Amniotic epithelial cell (primary cell): Measurements from ENCODE around the gene LIPG.

Source experiments
- DNase-seq: peaks from one replicate; pipeline ENCODE4 v3.0.0-alpha.2; 2010; ENCODE audit warnings: low read depth

LIPG gene

DNA sequence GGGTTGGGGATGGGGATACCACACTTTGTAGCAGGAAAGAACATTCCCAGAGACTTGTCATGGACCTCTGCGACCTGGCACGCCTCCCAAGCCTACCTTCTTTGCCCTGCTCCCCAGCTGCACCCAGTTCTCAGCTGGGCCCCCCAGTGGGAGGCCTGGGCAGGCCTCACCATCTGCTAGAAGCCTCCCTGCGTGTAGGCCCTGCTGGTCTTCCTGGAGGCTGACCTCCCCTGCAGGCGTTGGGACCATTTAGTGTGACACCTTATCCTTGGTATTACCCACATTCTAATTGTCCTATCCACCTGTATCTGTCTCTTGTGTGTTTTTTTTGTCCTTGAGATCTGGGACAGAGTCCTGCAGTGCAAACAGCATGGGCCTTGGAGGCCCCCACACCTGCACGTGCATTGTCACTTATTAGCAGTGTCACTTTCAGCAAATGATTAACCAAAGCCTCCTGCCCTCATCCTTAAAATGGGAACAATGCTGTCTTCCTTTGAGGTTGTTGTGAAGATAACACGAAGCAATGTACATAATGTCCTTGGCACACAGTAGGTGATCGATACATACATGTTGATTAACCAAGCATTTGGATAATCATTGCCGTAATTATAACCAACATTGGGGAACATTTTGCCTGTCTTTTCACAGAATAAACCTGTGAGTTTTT, 77.2 kb downstream of the LIPG start:
- DNase-seq, result no peak

DNA sequence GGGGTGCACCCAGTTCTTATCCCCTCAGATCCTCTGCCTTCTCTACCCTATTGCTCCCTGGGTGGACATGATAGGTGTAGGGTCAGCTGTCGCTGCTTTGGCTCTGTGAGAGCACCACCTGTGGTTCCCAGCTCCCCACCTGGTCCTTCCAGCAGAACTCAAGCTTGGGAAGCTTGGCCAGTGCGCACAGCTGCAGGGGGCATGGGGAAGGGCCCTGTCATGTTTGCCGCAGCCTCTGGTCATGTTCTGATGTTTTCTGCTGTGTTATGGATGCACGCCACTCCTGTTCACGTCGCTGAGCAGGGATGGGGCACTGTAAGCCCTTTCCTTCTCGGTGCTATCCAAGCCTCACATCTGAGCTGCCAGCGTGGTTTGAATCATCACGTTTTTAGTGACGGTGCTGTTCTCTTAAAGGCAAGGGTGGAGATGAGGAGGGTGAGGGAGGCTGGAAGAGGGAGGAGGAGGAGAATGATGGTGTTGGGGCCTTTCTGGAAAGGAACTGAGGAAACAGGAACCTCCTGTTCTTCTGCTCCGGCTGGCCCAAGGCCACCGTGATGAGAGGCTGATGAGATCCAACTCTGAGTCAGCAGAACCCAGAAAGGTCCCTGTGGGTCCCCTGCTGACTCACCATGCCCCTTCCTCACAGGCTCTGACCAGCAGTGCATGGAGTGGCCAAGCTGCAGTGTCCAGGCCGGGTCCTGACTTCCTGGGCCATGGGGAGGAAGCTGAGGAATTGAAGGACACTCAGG, 78.0 kb downstream of the LIPG start:
- no peak for DNase-seq

DNA sequence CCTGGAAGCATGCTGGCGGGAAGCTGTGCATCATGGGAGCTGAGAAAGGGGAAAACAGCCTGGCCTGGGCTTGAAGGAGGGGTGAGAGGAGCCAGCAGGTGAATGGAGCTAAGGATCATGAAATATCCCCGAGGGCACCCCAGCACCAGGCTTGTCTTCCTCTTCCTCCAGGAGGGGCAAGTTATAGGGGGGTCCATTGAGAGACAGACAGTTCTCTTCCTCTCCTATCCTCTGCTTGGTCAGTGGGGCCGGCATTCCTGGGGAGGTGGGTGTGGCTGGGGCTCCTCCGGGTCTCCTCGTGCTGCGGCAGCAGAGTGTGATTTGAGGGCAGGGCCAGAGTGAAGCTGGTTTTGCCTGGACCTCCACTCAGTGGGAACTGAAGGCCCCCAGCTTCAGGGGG, 78.9 kb downstream of the LIPG start:
- DNase-seq, result no peak

DNA sequence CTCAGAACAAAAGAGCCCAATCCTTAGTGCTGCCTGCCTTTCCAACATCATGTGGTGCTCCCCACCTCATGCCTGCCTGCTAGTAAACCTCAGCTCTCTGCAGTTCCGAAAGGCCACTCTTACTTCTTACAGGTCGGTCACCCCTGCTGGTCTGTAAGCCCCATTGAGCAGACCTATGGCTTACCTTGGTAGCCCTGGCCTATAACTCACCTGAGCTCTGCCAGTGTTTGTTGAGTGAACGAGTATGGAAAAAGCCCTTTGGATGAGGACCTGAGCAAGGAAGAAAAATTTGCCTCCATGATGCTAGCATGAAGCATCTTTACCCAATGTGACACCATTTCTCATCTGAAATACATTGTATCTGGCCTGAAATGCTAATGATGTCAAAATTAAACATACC, 83.3 kb downstream of the LIPG start:
- DNase-seq, result no peak

DNA sequence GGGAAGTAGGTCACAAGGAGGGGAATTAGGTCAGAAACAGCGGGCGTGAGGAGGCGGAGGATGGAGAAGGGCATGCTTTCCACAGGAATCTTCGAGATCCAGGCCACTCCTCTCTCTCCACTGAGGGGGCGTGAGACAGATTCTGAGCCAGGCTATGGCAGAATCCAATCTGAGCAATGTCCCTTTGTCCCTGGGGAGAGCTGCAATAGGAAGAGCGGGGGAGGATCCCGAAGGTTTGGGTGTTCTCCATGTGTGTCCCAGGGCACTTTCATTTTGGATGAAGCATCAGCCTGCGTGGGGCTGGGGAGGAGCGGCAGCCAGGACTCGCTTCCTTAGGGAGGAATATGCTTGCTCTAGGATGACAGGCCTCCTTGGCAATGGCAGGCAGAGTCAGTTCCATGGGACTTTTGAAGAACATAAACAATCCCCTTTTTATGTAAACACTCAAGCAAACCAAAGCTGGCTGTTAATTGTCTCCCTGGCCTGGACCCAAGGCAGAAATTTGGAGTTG, 84.0 kb downstream of the LIPG start:
- peak; percentile 33 for DNase-seq

DNA sequence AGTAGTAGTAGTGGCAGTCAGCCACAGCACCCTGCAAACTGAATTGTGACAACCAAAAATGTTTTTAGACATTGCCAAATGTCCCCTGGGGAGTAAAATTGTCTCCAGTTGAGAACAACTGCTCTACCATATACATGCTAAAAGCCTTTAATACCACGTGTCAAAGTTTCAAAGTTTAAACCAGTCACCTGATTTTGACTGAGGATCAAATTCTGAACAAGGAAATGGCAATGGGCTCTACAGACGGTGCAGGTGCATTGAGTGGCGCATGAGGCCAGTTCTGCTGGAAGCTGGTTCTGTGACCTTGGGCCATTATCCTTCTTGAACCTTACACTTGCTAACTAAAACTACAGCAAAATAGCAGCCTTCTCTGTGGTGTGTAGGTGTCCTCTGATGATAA, 85.0 kb downstream of the LIPG start:
- no peak for DNase-seq

DNA sequence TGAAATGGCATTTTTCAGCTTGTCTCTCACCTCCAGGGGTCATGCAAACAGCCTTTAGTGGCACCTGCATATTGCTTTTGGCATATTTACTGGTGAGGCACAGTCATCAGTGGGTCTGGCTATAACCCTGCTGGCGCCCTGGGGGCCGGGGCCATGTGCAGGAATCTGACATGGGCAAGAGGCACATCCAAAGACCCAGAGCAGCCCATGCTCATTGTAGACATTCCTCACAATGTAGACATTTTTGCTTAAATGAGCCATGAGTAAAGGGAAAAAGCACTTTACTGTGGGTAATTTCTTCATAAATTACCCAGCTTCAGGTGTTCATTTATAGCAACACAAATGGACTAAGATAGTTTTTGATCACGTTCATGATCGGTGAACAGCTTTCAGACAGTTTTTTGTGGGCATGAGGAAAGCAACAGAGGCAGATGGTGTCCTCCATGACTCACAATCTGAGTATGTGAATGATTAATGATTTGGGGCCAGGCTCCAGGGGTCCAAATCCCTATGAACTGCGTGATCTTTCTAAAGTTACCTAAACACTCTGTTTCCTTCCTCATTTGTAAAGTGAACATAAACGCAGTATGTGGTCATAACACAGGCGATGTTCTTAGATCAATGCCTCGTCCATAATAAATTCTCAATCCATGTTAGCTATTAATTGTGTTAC, 85.8 kb downstream of the LIPG start:
- peak; percentile 72 for DNase-seq

DNA sequence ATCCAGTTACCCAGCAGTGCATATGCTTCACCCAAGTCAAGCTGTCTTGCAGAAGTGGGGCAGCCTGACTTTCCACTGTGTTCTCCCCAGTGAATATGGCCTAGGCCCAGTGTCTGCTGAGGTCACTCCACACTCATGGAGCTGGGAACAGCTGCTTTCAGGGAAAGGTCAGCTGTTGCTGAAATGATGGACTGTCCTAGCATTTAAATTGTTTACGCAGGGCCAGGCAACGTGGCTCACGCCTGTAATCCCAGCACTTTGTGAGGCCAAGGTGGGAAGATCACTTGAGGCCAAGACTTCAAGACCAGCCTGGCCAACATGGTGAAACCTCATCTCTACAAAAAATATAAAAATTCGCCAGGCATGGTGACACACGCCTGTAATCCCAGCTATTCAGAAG, 86.5 kb downstream of the LIPG start:
- peak; percentile 47 for DNase-seq
